Epithelial cell of esophagus (primary cell): ENCODE measurements around the gene CDKN2AIPNL.

ENCODE experiments used
- DNase-seq: peaks from one replicate; pipeline ENCODE4 v3.0.0; 2010; ENCODE audit warnings: low read depth
- H3K4me3 ChIP-seq: 2 replicates; pipeline ENCODE4 v1.5.1; 2011; ENCODE audit warnings: mild to moderate bottlenecking, low read length, control low read depth
- TF ChIP-seq, protein P1 (sequence below): IDR thresholded peaks from 2 replicates; pipeline ENCODE4 v1.5.1; 2011; ENCODE audit warnings: low read depth, mild to moderate bottlenecking, low read length, control low read depth, inconsistent platforms; ENCODE audit not compliant: insufficient read depth; ENCODE audit errors: missing control alignments

Gene CDKN2AIPNL

DNA sequence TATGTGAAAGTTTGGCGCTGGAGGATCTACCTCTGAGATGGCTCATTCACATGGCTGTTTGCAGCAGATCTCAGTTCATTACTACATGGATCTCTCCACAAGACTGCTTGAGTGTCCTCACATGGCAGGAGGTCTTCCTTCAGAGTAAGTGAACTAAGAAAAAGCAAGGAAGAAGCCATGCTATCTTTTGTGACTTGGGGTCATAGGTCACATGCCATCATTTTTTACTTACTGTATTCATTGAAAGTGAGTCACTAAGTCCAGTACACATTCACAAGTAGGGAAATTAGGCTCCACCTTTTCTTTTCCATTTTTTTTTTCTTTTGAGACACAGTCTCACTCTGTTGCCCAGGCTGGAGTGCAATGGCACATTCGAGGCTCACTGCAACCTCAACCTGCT lies 8.7 kb upstream of the CDKN2AIPNL start:
- DNase-seq = no peak
- H3K4me3 ChIP-seq = no peak overlapping the region
- TF ChIP-seq, protein P1, sequence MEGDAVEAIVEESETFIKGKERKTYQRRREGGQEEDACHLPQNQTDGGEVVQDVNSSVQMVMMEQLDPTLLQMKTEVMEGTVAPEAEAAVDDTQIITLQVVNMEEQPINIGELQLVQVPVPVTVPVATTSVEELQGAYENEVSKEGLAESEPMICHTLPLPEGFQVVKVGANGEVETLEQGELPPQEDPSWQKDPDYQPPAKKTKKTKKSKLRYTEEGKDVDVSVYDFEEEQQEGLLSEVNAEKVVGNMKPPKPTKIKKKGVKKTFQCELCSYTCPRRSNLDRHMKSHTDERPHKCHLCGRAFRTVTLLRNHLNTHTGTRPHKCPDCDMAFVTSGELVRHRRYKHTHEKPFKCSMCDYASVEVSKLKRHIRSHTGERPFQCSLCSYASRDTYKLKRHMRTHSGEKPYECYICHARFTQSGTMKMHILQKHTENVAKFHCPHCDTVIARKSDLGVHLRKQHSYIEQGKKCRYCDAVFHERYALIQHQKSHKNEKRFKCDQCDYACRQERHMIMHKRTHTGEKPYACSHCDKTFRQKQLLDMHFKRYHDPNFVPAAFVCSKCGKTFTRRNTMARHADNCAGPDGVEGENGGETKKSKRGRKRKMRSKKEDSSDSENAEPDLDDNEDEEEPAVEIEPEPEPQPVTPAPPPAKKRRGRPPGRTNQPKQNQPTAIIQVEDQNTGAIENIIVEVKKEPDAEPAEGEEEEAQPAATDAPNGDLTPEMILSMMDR = no peak

DNA sequence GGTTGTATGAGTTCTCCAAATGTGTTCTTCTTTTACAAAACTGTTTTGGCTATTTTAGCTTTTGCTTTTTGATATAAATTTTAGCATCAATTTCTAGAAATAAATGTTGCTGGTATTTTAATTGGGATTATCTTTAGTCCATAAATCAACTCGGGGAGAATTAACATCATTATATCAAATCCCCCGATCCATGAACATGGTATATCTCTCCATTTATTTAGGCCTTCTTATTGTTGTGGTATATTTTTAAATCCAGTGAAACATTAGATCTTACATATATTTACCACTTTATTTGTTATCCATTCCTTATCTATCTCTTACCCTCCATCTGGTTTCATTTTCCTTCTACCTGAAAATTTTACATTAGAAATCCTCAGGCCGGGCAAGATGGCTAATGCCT lies 7.3 kb upstream of the CDKN2AIPNL start:
- DNase-seq = no peak
- no peak overlapping the region for H3K4me3 ChIP-seq
- TF ChIP-seq, protein P1 = no peak

DNA sequence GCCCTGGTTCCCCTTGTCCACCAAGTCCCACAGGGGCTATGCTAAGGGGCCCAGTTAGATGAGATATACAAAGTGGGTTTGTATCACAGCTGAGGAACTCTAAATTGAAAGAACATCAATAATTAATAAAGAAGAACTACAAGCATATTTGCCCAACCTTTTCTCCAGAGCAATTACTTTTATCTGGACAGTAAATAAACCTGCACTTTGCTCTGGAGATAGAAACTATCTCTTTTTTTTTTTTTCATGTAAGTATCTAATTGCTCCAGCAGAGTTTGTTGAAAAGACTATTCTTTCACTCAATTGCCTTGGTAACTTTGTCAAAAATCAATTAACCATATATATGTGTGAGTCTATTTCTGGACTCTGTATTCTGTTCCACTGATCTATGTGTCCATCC lies 6.0 kb upstream of the CDKN2AIPNL start:
- TF ChIP-seq, protein P1 = no peak
- DNase-seq = no peak
- H3K4me3 ChIP-seq = no peak overlapping the region

DNA sequence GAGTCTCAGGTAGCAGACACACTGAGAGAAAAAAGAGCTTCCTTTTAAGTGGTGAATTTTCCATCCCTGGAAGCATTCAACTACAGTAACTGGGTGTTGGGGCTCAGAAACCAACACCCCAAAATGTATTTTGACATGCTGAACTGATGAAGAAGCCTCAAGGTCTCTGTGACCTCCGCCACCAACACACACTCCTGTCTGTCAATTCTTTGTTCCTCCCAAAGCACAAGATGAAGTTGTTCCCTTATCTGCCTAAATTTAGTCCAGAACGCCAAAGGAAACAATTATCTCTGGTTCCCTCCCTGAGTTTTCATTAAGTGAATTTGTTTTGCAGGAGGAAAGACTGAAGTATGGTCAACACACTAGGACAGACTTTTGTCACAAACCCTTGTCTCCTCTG lies 1.4 kb upstream of the CDKN2AIPNL start:
- no peak for DNase-seq
- TF ChIP-seq, protein P1 = no peak
- H3K4me3 ChIP-seq = no peak overlapping the region

DNA sequence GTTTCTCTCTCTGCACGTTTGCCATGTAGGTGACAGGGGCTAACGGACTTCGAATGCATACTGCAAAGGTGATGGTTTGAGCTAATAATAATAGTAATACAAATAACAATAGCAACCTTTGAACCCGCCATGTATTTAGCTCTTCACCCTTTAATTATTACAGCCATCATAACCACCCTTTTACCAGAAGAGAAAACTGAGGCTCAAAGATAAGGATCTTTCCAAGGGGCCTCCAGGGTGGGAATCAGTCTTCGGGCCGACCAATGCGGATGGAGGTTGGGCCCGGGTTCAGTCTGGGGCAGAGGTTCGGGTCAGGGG lies 494 bp downstream of the CDKN2AIPNL start:
- TF ChIP-seq, protein P1 = no peak
- H3K4me3 ChIP-seq = peak overlapping the region; percentile 95
- no peak for DNase-seq

DNA sequence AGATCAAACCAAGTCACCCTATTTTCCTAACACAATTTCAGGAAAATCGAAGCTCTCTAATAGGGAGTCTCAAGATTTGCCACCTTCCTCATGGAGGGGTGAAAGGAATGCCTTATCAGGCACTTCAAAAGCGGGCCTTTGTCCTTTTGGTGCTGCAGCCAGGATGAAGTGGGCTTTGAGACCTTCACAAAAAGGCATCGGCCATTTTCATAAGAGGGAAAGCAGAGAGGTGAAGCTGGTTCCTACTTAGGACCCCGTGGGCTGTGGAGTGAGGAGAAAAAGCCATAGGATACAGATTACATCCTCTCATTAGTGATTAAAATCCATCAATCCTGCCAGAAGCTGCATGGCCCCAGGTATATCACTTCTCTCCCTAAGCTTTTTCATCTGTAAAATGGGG lies 859 bp downstream of the CDKN2AIPNL start:
- DNase-seq = no peak
- TF ChIP-seq, protein P1 = no peak
- H3K4me3 ChIP-seq = peak overlapping the region; percentile 95

DNA sequence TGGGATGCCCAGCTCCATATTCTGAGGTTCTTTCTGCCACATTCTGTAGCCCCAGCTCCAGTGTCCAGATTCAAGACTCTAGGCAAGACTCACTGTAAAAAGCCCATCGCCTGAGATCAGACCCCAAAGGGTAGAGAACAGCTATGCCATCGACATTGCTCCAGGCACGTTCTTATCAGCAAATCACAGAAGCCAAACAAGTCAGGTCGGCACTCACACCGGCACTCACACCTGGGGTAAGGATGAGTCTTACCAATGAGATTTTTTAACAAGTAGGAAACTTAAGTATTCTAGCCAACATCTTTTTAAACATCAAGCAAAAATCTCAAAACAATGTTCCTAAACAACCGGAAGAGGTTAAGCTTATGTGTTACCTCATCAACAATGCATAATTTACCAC lies 2.4 kb downstream of the CDKN2AIPNL start:
- no peak for DNase-seq
- no peak overlapping the region for H3K4me3 ChIP-seq
- TF ChIP-seq, protein P1 = no peak
